Ectodermal cell (in vitro differentiated cells): ENCODE data around the gene ARF6.
A peak's percentile ranks its signal among the peaks of the same experiment; 100 is the strongest.
"Not testable (repeated sequence)": the region's sequence is repeated elsewhere in the genome, so short reads cannot be mapped to it uniquely, and the experiment has no call there.

Experiments
- H3K27ac ChIP-seq: 2 replicates; pipeline ENCODE4 v1.7.0; 2013; ENCODE audit warnings: mild to moderate bottlenecking, low read depth, low read length; ENCODE audit not compliant: insufficient read depth, poor library complexity, severe bottlenecking
- H3K27me3 ChIP-seq: 2 replicates; pipeline ENCODE4 v1.7.0; 2013; ENCODE audit warnings: mild to moderate bottlenecking, low read length; ENCODE audit not compliant: insufficient read depth, control insufficient read depth, poor library complexity, severe bottlenecking
- H3K36me3 ChIP-seq: one replicate; pipeline ENCODE4 v1.7.0; 2013; ENCODE audit warnings: low read length; ENCODE audit not compliant: control insufficient read depth, insufficient read depth
- H3K4me1 ChIP-seq: one replicate; pipeline ENCODE4 v1.7.0; 2013; ENCODE audit warnings: low read length; ENCODE audit not compliant: control insufficient read depth, insufficient read depth
- H3K4me3 ChIP-seq: 2 replicates; pipeline ENCODE4 v1.7.0; 2013; ENCODE audit warnings: low read depth, low read length, control low read depth; ENCODE audit not compliant: insufficient read depth
- H3K9me3 ChIP-seq: 2 replicates; pipeline ENCODE4 v1.7.0; 2013; ENCODE audit warnings: mild to moderate bottlenecking, low read length, moderate library complexity; ENCODE audit not compliant: control insufficient read depth
- WGBS, 2 experiments: methylation state at CpG; one replicate each; pipeline ENCODE4 v1.1.7; 2013; ENCODE audit warnings: missing lambda C conversion rate in 2 of 2; 5-methylcytosine and 5-hydroxymethylcytosine counted together

The ARF6 gene

GRCh38 chr14:49861699-49862088, 31.2 kb upstream of the ARF6 start:
- Histone ChIP-seq H3K27me3 (no peaks in the 10 kb centered on the region), H3K9me3 (no peaks in the 10 kb centered on the region), H3K27ac (peak overlapping the region; percentile 97), H3K4me1 (no peaks in the 10 kb centered on the region), H3K4me3 (peak overlapping the region; percentile 64), H3K36me3 (no peaks in the 10 kb centered on the region)
- WGBS, 2 experiments, result 1 to 4% methylated on average over 12 of the region's 12 CpGs

GRCh38 chr14:49862089-49862673, 30.7 kb upstream of the ARF6 start:
- WGBS, 2 experiments, result 0 to 1% methylated on average over 18 to 23 of the region's 30 CpGs
- Histone ChIP-seq H3K4me1 (no peaks in the 10 kb centered on the region), H3K36me3 (no peaks in the 10 kb centered on the region), H3K4me3 (peak overlapping the region; percentile 64), H3K27me3 (no peaks in the 10 kb centered on the region), H3K27ac (peak overlapping the region; percentile 97), H3K9me3 (no peaks in the 10 kb centered on the region)

GRCh38 chr14:49863487-49864281, 29.2 kb upstream of the ARF6 start:
- WGBS, 2 experiments, result 31% methylated on average over 9 of the region's 9 CpGs

GRCh38 chr14:49865431-49865859, 27.4 kb upstream of the ARF6 start:
- Histone ChIP-seq H3K4me1 (no peaks in the 10 kb centered on the region), H3K4me3 (no peak overlapping the region), H3K9me3 (no peaks in the 10 kb centered on the region), H3K36me3 (no peaks in the 10 kb centered on the region), H3K27ac (no peak overlapping the region), H3K27me3 (peaks cover 13% of the 10 kb centered on the region)
- 5 to 6% methylated on average over 4 of the region's 4 CpGs for WGBS, 2 experiments

More at GRCh38 chr14:49863487-49864281, 29.2 kb upstream of the ARF6 start:
- Histone ChIP-seq H3K9me3 (no peaks in the 10 kb centered on the region), H3K27ac (no peak overlapping the region), H3K4me1 (no peaks in the 10 kb centered on the region), H3K27me3 (peaks cover 4% of the 10 kb centered on the region), H3K4me3 (peak overlapping the region; percentile 92), H3K36me3 (no peaks in the 10 kb centered on the region)

- no peak overlapping the region for H3K27ac ChIP-seq
- no peaks in the 10 kb centered on the region for H3K36me3 ChIP-seq
- H3K27me3 ChIP-seq, result peaks cover 13% of the 10 kb centered on the region
- H3K4me3 ChIP-seq, result peak overlapping the region; percentile 41
- H3K4me1 ChIP-seq, result no peaks in the 10 kb centered on the region
- WGBS, 2 experiments, result 6% methylated on average over 53 to 57 of the region's 57 CpGs
- H3K9me3 ChIP-seq, result no peaks in the 10 kb centered on the region
Measured at GRCh38 chr14:49867831-49868719, 24.8 kb upstream of the ARF6 start.

GRCh38 chr14:49868720-49869114, 24.2 kb upstream of the ARF6 start:
- no peaks in the 10 kb centered on the region for H3K4me1 ChIP-seq
- H3K27me3 ChIP-seq, result peaks cover 13% of the 10 kb centered on the region
- H3K27ac ChIP-seq, result no peak overlapping the region
- WGBS, 2 experiments, result 82 to 93% methylated on average over 5 of the region's 5 CpGs
- peak overlapping the region; percentile 41 for H3K4me3 ChIP-seq
- H3K9me3 ChIP-seq, result no peaks in the 10 kb centered on the region
- no peaks in the 10 kb centered on the region for H3K36me3 ChIP-seq

GRCh38 chr14:49870908-49871307, 22.0 kb upstream of the ARF6 start:
- no peak overlapping the region for H3K27ac ChIP-seq

GRCh38 chr14:49873548-49873947, 19.3 kb upstream of the ARF6 start:
- WGBS, 2 experiments, result 93 to 94% methylated on average over 5 of the region's 6 CpGs
- H3K4me3 ChIP-seq, H3K4me1 ChIP-seq, H3K27ac ChIP-seq, H3K36me3 ChIP-seq, H3K9me3 ChIP-seq: not testable (repeated sequence)
- peaks cover 10% of the 10 kb centered on the region for H3K27me3 ChIP-seq

More at GRCh38 chr14:49870908-49871307, 22.0 kb upstream of the ARF6 start:
- no peaks in the 10 kb centered on the region for H3K4me1 ChIP-seq
- no peaks in the 10 kb centered on the region for H3K36me3 ChIP-seq
- H3K27me3 ChIP-seq, result peaks cover 13% of the 10 kb centered on the region
- 92 to 96% methylated on average over 6 of the region's 6 CpGs for WGBS, 2 experiments
- no peak overlapping the region for H3K4me3 ChIP-seq
- no peaks in the 10 kb centered on the region for H3K9me3 ChIP-seq

GRCh38 chr14:49875640-49876198, 17.2 kb upstream of the ARF6 start:
- H3K4me3 ChIP-seq, result no peak overlapping the region
- H3K27me3 ChIP-seq, result no peaks in the 10 kb centered on the region
- H3K4me1 ChIP-seq, result no peaks in the 10 kb centered on the region
- no peaks in the 10 kb centered on the region for H3K9me3 ChIP-seq
- WGBS, 2 experiments, result 89 to 91% methylated on average over 12 of the region's 12 CpGs
- no peak overlapping the region for H3K27ac ChIP-seq
- H3K36me3 ChIP-seq, result no peaks in the 10 kb centered on the region
